ENCODE data around the gene PAK5.
"Not testable (repeated sequence)": the region's sequence is repeated elsewhere in the genome, so short reads cannot be mapped to it uniquely, and the experiment has no call there.

Gene PAK5

GRCh38 chr20:9672981-9673380 is 165.9 kb downstream of the PAK5 start:
- DNase-seq: no peak

- DNase-seq: no peak
These were observed 166.8 kb downstream of the PAK5 start for GRCh38 chr20:9672027-9672426.

- no peak for DNase-seq
These were observed 170.5 kb downstream of the PAK5 start for GRCh38 chr20:9668381-9668780.

- DNase-seq: no peak
These were observed 175.5 kb downstream of the PAK5 start for GRCh38 chr20:9663423-9663822.

- DNase-seq: no peak
These were observed 178.5 kb downstream of the PAK5 start for GRCh38 chr20:9660236-9660868.

- DNase-seq: no peak
These were observed 191.1 kb downstream of the PAK5 start for GRCh38 chr20:9647741-9648140.

- DNase-seq: no peak
These were observed 192.5 kb downstream of the PAK5 start for GRCh38 chr20:9646375-9646774.

GRCh38 chr20:9642882-9643281 is 196.0 kb downstream of the PAK5 start:
- DNase-seq: no peak

GRCh38 chr20:9641499-9642000 is 197.3 kb downstream of the PAK5 start:
- not testable (repeated sequence) for DNase-seq

GRCh38 chr20:9637889-9638288 is 201.0 kb downstream of the PAK5 start:
- no peak for DNase-seq

- DNase-seq: no peak
These were observed 203.1 kb downstream of the PAK5 start for GRCh38 chr20:9635750-9636149.

GRCh38 chr20:9634327-9634726 is 204.5 kb downstream of the PAK5 start:
- no peak for DNase-seq

- DNase-seq: no peak
These were observed 205.9 kb downstream of the PAK5 start for GRCh38 chr20:9632991-9633390.

- DNase-seq: no peak
These were observed 206.6 kb downstream of the PAK5 start for GRCh38 chr20:9632265-9632664.

GRCh38 chr20:9630554-9630953 is 208.3 kb downstream of the PAK5 start:
- no peak for DNase-seq

- no peak for DNase-seq
These were observed 209.0 kb downstream of the PAK5 start for GRCh38 chr20:9629831-9630230.

- DNase-seq: no peak
These were observed 210.3 kb downstream of the PAK5 start for GRCh38 chr20:9628589-9628988.

GRCh38 chr20:9628141-9628540 is 210.7 kb downstream of the PAK5 start:
- DNase-seq: no peak

GRCh38 chr20:9627219-9627618 is 211.7 kb downstream of the PAK5 start:
- DNase-seq: no peak

GRCh38 chr20:9626357-9626756 is 212.5 kb downstream of the PAK5 start:
- no peak for DNase-seq

- peak; percentile 80 for DNase-seq
These were observed 220.9 kb downstream of the PAK5 start for GRCh38 chr20:9617940-9618339.

GRCh38 chr20:9616833-9617461 is 221.9 kb downstream of the PAK5 start:
- DNase-seq: peak; percentile 82

GRCh38 chr20:9616455-9616805 is 222.4 kb downstream of the PAK5 start:
- DNase-seq: peak; percentile 11

GRCh38 chr20:9615766-9616454 is 223.0 kb downstream of the PAK5 start:
- DNase-seq: no peak
